Measurements from ENCODE around the gene CNOT10. TPM values are rescaled to one million over a fixed set of nuclear protein-coding genes. Genes with fewer than 3 reads are reported as not detected.

The CNOT10 gene
- total RNA-seq, 1 donor from 2014 or later: 35.5 TPM

DNA sequence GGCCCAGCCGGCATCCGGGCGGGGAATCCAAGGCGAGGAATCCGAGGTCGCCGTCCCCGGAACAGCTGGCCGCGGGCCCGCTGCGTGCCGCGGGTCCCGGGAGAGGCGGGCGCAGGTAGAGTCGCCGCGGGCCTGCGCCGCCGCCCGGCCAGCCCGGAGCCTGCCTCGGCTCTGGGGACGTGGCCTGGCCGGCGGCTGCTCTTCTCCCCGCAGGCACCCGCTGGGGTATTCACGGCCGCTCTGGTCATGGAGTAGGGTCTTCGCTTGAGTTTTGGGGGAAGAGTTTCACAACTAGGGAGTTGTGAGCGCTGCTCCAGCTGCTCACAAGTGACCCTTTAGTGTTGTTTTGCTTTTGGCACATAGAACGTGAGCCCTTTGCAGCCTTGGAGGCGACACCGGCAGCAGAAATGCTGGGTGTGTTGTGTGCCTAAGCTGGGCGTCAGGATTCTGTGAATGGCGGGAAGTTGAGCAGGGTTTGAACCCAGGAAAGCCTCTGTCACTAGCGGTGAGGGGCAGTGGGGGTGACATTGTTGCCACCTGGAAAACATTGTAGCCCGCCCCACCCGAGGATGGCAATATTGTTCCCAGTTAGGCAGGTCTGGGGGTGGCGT lies 136.8 kb downstream of the CNOT10 start:
- TF ChIP-seq, protein P1, sequence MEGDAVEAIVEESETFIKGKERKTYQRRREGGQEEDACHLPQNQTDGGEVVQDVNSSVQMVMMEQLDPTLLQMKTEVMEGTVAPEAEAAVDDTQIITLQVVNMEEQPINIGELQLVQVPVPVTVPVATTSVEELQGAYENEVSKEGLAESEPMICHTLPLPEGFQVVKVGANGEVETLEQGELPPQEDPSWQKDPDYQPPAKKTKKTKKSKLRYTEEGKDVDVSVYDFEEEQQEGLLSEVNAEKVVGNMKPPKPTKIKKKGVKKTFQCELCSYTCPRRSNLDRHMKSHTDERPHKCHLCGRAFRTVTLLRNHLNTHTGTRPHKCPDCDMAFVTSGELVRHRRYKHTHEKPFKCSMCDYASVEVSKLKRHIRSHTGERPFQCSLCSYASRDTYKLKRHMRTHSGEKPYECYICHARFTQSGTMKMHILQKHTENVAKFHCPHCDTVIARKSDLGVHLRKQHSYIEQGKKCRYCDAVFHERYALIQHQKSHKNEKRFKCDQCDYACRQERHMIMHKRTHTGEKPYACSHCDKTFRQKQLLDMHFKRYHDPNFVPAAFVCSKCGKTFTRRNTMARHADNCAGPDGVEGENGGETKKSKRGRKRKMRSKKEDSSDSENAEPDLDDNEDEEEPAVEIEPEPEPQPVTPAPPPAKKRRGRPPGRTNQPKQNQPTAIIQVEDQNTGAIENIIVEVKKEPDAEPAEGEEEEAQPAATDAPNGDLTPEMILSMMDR (IDR thresholded peaks at IDR 0.05; ENCODE audit: partially characterized antibody, unreplicated experiment): no peak
- H3K27me3 Mint-ChIP-seq (ENCODE audit: unreplicated experiment): peaks cover 28% of the 10 kb centered on the region
- DNase-seq: peak; percentile 53
- H3K27ac Mint-ChIP-seq (ENCODE audit: unreplicated experiment): peak overlapping the region; percentile 82
- peak overlapping the region; percentile 100 for H3K4me3 Mint-ChIP-seq (ENCODE audit: unreplicated experiment)
- peaks cover 19% of the 10 kb centered on the region for H3K4me1 Mint-ChIP-seq (ENCODE audit: low read depth, unreplicated experiment)
- H3K36me3 Mint-ChIP-seq (ENCODE audit: unreplicated experiment): peaks cover 7% of the 10 kb centered on the region
- H3K9me3 Mint-ChIP-seq (ENCODE audit: unreplicated experiment): peaks cover 32% of the 10 kb centered on the region

DNA sequence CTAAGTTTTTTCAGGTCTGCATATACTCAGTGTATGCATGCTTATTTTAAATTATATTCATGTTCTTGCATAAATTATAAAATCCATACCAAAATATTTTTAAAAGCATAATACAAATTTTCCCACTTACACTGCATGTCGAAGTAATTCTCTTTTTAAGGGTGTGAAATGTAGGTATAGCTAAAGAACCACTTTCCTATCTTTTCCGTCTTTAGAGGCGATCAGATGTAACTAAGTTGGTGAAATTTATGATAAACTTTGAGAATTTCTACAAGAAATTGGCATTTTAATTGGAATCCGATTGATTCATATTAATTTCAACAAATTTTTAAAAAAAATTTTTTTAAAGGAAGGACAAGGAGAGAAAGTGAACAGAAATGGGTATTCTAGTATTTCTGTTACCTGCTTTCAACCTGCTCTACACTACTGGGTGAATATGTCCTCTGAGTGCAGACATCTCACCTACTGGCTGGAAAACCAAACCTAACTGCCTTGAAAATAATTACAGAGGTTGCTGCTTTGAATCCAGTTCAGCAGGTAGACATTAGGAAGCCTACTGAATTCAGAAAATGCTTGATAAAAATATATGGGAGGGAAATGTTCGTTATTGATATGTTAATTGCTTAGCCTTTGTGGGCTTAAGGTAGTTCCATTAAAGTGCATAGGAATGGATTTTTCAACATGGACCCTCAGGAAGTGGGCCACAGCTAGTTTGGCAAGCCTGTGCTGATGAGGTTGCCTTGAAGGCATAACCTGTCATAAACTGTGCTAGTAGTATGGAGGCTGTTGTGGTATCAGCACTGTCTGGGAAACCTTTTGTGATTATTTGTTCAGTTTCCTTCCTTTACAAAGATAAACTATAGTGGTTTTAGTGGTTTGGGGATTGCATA lies 137.9 kb downstream of the CNOT10 start:
- H3K4me3 Mint-ChIP-seq (ENCODE audit: unreplicated experiment): peak overlapping the region; percentile 99
- H3K27me3 Mint-ChIP-seq (ENCODE audit: unreplicated experiment): peaks cover 22% of the 10 kb centered on the region
- H3K9me3 Mint-ChIP-seq (ENCODE audit: unreplicated experiment): peaks cover 29% of the 10 kb centered on the region
- no peak for DNase-seq
- peaks cover 7% of the 10 kb centered on the region for H3K36me3 Mint-ChIP-seq (ENCODE audit: unreplicated experiment)
- peaks cover 28% of the 10 kb centered on the region for H3K4me1 Mint-ChIP-seq (ENCODE audit: low read depth, unreplicated experiment)
- TF ChIP-seq, protein P1 (IDR thresholded peaks at IDR 0.05; ENCODE audit: partially characterized antibody, unreplicated experiment): no peak
- H3K27ac Mint-ChIP-seq (ENCODE audit: unreplicated experiment): no peak overlapping the region

Other genes starting within 250 kb of the CNOT10 start
- gene CMTM6, start 182.3 kb upstream of the CNOT10 start, total RNA-seq (ENCODE audit: unreplicated experiment): 17.5 TPM
- 181 TPM for gene DYNC1LI1, start 114.3 kb upstream of the CNOT10 start, total RNA-seq (ENCODE audit: unreplicated experiment)
- 117 TPM for gene TRIM71, start 132.8 kb downstream of the CNOT10 start, total RNA-seq (ENCODE audit: unreplicated experiment)

Data from glutamatergic neuron (in vitro differentiated cells).